HepG2 (cell line): ENCODE measurements around the gene SLC39A3. TPM values are rescaled to one million over a fixed set of nuclear protein-coding genes. Genes with fewer than 3 reads are reported as not detected.

ENCODE experiments used
- AHR ChIP-seq: IDR thresholded peaks from 2 replicates; pipeline ENCODE4 v1.6.1; 2018; ENCODE audit warnings: missing genetic modification reagents, missing compliant biosample characterization
- GABPA ChIP-seq, 2 experiments: IDR thresholded peaks; 2 replicates each; pipeline ENCODE4 v1.6.1; 2011 to 2016; ENCODE audit warnings: low read depth in 2 of 2, low read length in 1 of 2, missing biosample characterization in 1 of 2, missing genetic modification characterization in 1 of 2
- GPN1 ChIP-seq: sonication (generic); formaldehyde crosslinking; IDR thresholded peaks from 2 replicates; pipeline ENCODE4 v1.5.1; 2020; ENCODE audit warnings: missing genetic modification reagents, borderline replicate concordance
- MAZ ChIP-seq, 2 experiments: sonication (generic) in 1 of 2; formaldehyde crosslinking in 1 of 2; IDR thresholded peaks; 2 replicates each; pipeline versions ENCODE4 v1.5.0 to v1.6.1; 2012 to 2020; ENCODE audit warnings: low read depth in 2 of 2, mild to moderate bottlenecking in 2 of 2, borderline replicate concordance in 1 of 2, improper control_type of control experiment in 1 of 2, low read length in 1 of 2, missing genetic modification reagents in 1 of 2, moderate library complexity in 1 of 2
- REPIN1 ChIP-seq: sonication (generic); formaldehyde crosslinking; IDR thresholded peaks from 2 replicates; pipeline ENCODE4 v1.8.0; 2022; ENCODE audit warnings: missing genetic modification reagents, low read depth, mild to moderate bottlenecking, borderline replicate concordance
- ZFP36L2 ChIP-seq: sonication (generic); formaldehyde crosslinking; IDR thresholded peaks from 2 replicates; pipeline ENCODE4 v1.4.0; 2020; ENCODE audit warnings: missing genetic modification reagents
- ZNF260 ChIP-seq: sonication (generic); formaldehyde crosslinking; IDR thresholded peaks from 2 replicates; pipeline ENCODE4 v1.4.0; 2020; ENCODE audit warnings: missing genetic modification reagents, low read depth, mild to moderate bottlenecking, borderline replicate concordance
- ZNF558 ChIP-seq: sonication (generic); formaldehyde crosslinking; IDR thresholded peaks from 2 replicates; pipeline ENCODE4 v1.9.0; 2022; ENCODE audit warnings: mild to moderate bottlenecking, missing genetic modification reagents, borderline replicate concordance
- ZNF775 ChIP-seq: sonication (generic); formaldehyde crosslinking; IDR thresholded peaks from 2 replicates; pipeline ENCODE4 v1.4.0; 2020; ENCODE audit warnings: missing genetic modification reagents, mild to moderate bottlenecking, moderate library complexity, borderline replicate concordance
- ZNF83 ChIP-seq: sonication (generic); formaldehyde crosslinking; IDR thresholded peaks from 2 replicates; pipeline ENCODE4 v1.4.0; 2020; ENCODE audit warnings: missing genetic modification reagents, mild to moderate bottlenecking, borderline replicate concordance
- ZNF850 ChIP-seq: sonication (generic); formaldehyde crosslinking; conservative IDR thresholded peaks from 2 replicates; pipeline ENCODE4 v1.9.0; 2021; ENCODE audit warnings: mild to moderate bottlenecking, missing genetic modification reagents
- polyA plus RNA-seq, 8 experiments: library from polyadenylated mRNA; depleted of rRNA in 3 of 8; stranded (reverse) in 7 of 8; unstranded in 1 of 8; fragments of >200 nt; fragmentation: Illumina TruSeq in 4 of 8; extraction: Trizol in 4 of 8; gene quantifications; 2 replicates each; pipeline versions ENCODE4 v1.2.1 to v1.2.3, GENCODE V29; 2011 to 2016; ENCODE audit warnings: low read depth in 4 of 8, missing spikeins in 1 of 8, mixed read lengths in 1 of 8; ENCODE audit not compliant: insufficient read depth in 1 of 8
- total RNA-seq, 5 experiments: library from RNA; depleted of rRNA; stranded (reverse); fragments of >200 nt; fragmentation: Illumina TruSeq; extraction: Trizol; gene quantifications; 2 replicates each; pipeline ENCODE4 v1.2.3, GENCODE V29; 2016; ENCODE audit warnings: low read depth in 1 of 5
- TF ChIP-seq, protein P1 (sequence below): sonication (generic); formaldehyde crosslinking; IDR thresholded peaks from 2 replicates; pipeline ENCODE4 v1.4.0; 2020; ENCODE audit warnings: mild to moderate bottlenecking, missing genetic modification reagents
- TF ChIP-seq, protein P2 (sequence below): sonication (generic); formaldehyde crosslinking; IDR thresholded peaks from 2 replicates; pipeline ENCODE4 v1.4.0; 2020; ENCODE audit warnings: missing genetic modification reagents
- TF ChIP-seq, protein P3 (sequence below): sonication (generic); formaldehyde crosslinking; IDR thresholded peaks from 2 replicates; pipeline ENCODE4 v1.4.0; 2020; ENCODE audit warnings: mild to moderate bottlenecking, missing genetic modification reagents
- TF ChIP-seq, protein P4 (sequence below): IDR thresholded peaks from 2 replicates; pipeline ENCODE4 v1.6.1; 2012; ENCODE audit warnings: low read depth, low read length, improper control_type of control experiment
- TF ChIP-seq, protein P5 (sequence below): sonication (generic); formaldehyde crosslinking; IDR thresholded peaks from 2 replicates; pipeline ENCODE4 v1.4.0; 2020; ENCODE audit warnings: mild to moderate bottlenecking, missing genetic modification reagents

Gene SLC39A3
- total and polyA plus RNA-seq, 2 of the 13 experiments (the other 11 are each of a cell fraction or from before 2014, with no cell fraction given): 33.6 to 41.6 TPM

DNA sequence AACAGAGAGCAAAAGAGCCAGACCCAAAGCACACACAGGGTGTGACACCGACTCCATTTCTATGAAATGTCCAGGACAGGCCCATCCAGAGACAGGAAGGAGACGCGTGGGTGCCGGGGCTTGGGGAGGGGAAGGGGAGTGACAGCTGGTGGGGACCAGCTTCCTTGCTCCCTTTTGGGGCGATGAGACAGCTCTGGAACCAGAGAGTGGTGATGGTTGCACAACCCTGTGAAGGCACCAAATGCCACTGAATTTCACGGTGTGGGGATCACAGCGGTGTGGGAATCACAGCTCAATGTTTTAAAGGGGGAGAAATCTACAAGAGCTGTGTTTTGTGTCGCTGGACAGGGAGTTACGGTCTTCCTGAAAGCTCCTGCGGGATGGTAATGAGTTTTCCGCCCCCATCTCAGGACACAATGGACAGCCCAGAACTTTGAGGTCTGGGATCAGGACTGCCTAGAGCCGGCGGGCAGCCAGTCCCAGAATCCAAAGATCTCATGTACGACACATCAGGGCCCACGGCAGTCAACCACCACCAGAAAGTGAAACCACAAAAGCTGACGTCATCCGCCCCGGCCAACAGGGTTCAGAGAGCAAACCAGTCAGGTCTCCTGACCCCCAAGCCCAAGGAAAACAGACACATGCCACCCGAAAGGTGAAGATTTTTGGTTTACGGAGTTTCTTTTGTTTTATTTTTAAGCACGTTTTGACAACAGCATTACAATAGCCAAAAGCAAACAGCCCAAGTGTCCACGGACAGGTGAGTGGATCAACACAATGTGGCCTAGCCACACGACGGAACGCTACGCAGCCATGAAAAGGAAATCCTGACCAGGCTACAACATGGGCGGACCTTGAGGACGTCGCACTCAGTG, 36.0 kb upstream of the SLC39A3 start (continued):
- TF ChIP-seq, protein P1, sequence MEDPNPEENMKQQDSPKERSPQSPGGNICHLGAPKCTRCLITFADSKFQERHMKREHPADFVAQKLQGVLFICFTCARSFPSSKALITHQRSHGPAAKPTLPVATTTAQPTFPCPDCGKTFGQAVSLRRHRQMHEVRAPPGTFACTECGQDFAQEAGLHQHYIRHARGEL (CRISPR knock-in tag): no peak
- TF ChIP-seq ZFP36L2 (CRISPR knock-in tag) (no peak), MAZ (IDR thresholded peaks at IDR 0.05; ENCODE audit: borderline replicate concordance, low read depth, low read length) (no peak), MAZ (CRISPR knock-in tag; IDR thresholded peaks at IDR 0.05; ENCODE audit: low read depth) (peak; percentile 12; the same call in 1 of the 2 replicates), REPIN1 (no peak), ZNF775 (CRISPR knock-in tag) (no peak), GABPA (IDR thresholded peaks at IDR 0.05; ENCODE audit: low read depth, low read length) (no peak), GABPA (CRISPR knock-in tag; IDR thresholded peaks at IDR 0.05; ENCODE audit: low read depth) (no peak), ZNF558 (CRISPR knock-in tag) (no peak), ZNF850 (CRISPR knock-in tag) (no peak), ZNF260 (CRISPR knock-in tag) (no peak), GPN1 (no peak), ZNF83 (no peak), AHR (no peak)
- TF ChIP-seq, protein P2, sequence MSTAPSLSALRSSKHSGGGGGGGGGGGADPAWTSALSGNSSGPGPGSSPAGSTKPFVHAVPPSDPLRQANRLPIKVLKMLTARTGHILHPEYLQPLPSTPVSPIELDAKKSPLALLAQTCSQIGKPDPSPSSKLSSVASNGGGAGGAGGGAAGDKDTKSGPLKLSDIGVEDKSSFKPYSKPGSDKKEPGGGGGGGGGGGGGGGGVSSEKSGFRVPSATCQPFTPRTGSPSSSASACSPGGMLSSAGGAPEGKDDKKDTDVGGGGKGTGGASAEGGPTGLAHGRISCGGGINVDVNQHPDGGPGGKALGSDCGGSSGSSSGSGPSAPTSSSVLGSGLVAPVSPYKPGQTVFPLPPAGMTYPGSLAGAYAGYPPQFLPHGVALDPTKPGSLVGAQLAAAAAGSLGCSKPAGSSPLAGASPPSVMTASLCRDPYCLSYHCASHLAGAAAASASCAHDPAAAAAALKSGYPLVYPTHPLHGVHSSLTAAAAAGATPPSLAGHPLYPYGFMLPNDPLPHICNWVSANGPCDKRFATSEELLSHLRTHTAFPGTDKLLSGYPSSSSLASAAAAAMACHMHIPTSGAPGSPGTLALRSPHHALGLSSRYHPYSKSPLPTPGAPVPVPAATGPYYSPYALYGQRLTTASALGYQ (CRISPR knock-in tag): no peak
- TF ChIP-seq, protein P3, sequence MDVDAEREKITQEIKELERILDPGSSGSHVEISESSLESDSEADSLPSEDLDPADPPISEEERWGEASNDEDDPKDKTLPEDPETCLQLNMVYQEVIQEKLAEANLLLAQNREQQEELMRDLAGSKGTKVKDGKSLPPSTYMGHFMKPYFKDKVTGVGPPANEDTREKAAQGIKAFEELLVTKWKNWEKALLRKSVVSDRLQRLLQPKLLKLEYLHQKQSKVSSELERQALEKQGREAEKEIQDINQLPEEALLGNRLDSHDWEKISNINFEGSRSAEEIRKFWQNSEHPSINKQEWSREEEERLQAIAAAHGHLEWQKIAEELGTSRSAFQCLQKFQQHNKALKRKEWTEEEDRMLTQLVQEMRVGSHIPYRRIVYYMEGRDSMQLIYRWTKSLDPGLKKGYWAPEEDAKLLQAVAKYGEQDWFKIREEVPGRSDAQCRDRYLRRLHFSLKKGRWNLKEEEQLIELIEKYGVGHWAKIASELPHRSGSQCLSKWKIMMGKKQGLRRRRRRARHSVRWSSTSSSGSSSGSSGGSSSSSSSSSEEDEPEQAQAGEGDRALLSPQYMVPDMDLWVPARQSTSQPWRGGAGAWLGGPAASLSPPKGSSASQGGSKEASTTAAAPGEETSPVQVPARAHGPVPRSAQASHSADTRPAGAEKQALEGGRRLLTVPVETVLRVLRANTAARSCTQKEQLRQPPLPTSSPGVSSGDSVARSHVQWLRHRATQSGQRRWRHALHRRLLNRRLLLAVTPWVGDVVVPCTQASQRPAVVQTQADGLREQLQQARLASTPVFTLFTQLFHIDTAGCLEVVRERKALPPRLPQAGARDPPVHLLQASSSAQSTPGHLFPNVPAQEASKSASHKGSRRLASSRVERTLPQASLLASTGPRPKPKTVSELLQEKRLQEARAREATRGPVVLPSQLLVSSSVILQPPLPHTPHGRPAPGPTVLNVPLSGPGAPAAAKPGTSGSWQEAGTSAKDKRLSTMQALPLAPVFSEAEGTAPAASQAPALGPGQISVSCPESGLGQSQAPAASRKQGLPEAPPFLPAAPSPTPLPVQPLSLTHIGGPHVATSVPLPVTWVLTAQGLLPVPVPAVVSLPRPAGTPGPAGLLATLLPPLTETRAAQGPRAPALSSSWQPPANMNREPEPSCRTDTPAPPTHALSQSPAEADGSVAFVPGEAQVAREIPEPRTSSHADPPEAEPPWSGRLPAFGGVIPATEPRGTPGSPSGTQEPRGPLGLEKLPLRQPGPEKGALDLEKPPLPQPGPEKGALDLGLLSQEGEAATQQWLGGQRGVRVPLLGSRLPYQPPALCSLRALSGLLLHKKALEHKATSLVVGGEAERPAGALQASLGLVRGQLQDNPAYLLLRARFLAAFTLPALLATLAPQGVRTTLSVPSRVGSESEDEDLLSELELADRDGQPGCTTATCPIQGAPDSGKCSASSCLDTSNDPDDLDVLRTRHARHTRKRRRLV: no peak
- TF ChIP-seq, protein P4, sequence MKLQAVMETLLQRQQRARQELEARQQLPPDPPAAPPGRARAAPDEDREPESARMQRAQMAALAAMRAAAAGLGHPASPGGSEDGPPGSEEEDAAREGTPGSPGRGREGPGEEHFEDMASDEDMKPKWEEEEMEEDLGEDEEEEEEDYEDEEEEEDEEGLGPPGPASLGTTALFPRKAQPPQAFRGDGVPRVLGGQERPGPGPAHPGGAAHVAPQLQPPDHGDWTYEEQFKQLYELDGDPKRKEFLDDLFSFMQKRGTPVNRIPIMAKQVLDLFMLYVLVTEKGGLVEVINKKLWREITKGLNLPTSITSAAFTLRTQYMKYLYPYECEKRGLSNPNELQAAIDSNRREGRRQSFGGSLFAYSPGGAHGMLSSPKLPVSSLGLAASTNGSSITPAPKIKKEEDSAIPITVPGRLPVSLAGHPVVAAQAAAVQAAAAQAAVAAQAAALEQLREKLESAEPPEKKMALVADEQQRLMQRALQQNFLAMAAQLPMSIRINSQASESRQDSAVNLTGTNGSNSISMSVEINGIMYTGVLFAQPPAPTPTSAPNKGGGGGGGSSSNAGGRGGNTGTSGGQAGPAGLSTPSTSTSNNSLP: no peak
- TF ChIP-seq, protein P5, sequence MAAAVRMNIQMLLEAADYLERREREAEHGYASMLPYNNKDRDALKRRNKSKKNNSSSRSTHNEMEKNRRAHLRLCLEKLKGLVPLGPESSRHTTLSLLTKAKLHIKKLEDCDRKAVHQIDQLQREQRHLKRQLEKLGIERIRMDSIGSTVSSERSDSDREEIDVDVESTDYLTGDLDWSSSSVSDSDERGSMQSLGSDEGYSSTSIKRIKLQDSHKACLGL (CRISPR knock-in tag): no peak
